Measurements from ENCODE around the gene CDT1.
"Not testable (repeated sequence)": the region's sequence is repeated elsewhere in the genome, so short reads cannot be mapped to it uniquely, and the experiment has no call there.

CDT1 gene

GRCh38 chr16:88769617-88770460 is 33.8 kb upstream of the CDT1 start:
- TF ChIP-seq CTCF (IDR thresholded peaks at IDR 0.05; ENCODE audit: low read depth, low read length) = no peak
- DNase-seq (ENCODE audit: extremely low read depth, low read depth) = no peak

GRCh38 chr16:88770461-88771293 is 32.9 kb upstream of the CDT1 start:
- DNase-seq (ENCODE audit: extremely low read depth, low read depth) = no peak
- TF ChIP-seq CTCF (IDR thresholded peaks at IDR 0.05; ENCODE audit: low read depth, low read length) = no peak

- no peak for TF ChIP-seq CTCF (IDR thresholded peaks at IDR 0.05; ENCODE audit: low read depth, low read length)
- no peak for DNase-seq (ENCODE audit: extremely low read depth, low read depth)
These were observed 32.3 kb upstream of the CDT1 start for GRCh38 chr16:88771294-88771772.

DNA sequence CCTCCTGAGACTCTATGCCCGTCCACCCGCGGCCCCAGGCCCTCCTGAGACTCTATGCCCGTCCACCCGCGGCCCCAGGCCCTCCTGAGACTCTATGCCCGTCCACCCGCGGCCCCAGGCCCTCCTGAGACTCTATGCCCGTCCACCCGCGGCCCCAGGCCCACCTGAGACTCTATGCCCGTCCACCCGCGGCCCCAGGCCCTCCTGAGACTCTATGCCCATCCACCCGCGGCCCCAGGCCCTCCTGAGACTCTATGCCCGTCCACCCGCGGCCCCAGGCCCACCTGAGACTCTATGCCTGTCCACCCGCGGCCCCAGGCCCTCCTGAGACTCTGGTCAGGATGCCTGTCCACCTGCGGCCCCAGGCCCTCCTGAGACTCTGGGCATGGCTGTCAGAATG is 31.8 kb upstream of the CDT1 start:
- DNase-seq (ENCODE audit: extremely low read depth, low read depth) = not testable (repeated sequence)

DNA sequence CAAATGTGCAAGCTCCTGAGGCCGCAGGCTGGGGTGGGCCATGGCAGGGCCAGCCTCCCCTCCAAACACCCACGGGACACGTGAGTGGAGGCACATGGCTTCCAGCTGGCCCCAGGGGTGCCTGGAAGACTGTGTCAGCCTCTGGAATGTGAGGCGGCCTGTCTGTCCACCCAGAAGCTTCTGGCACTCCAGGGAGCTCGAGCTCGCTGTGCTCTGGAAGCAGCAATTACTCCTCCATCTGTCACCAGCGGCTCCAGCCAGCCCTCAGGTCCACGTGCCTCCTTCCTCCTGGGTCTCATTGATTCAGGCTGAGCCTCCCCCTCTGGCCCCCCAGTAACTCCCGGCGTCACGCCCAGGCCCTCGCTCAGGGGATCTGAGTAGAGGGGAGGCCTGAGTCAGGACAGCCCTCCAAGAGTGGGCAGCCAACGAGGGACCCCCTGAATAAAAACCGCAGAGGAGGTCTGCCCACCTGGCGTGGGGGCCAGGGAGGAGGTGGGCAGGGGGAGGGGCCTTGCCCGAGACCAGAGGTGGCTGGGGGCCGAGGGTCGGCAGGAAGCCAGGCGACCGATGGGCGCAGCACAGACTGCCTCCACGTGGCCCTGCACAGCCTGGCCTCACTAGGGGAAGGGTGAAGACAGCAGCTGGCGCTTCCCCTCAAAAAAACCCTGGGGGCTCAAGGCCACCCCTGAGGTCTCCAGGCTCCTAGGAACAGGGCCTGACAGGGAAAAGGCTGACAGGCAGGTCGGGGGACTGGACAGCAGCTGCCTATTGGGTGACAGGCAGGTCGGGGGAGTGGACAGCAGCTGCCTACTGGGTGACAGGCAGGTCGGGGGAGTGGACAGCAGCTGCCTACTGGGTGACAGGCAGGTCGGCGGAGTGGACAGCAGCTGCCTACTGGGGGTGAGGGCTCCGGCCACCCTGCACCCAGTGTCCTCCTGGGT is 30.4 kb upstream of the CDT1 start:
- DNase-seq (ENCODE audit: extremely low read depth, low read depth) = peak; percentile 67
- TF ChIP-seq CTCF (IDR thresholded peaks at IDR 0.05; ENCODE audit: low read depth, low read length) = no peak

- no peak for TF ChIP-seq CTCF (IDR thresholded peaks at IDR 0.05; ENCODE audit: low read depth, low read length)
- DNase-seq (ENCODE audit: extremely low read depth, low read depth) = peak; percentile 34
These were observed 29.7 kb upstream of the CDT1 start for GRCh38 chr16:88773812-88774291.

Measured in AG09319 (cell line).